MM.1S (cell line): ENCODE data around the gene PITPNM2.

ENCODE experiments used
- DNase-seq: peaks from one replicate; pipeline ENCODE4 v3.0.0-alpha.2; 2015
- H2AFZ ChIP-seq: fragments of 300-600 bp; sonication (generic); 2 replicates; pipeline ENCODE4 v1.6.0; 2016; ENCODE audit warnings: antibody characterized with exemption, low read length
- H3F3A ChIP-seq: fragments of 300-600 bp; sonication (generic); 2 replicates; pipeline ENCODE4 v1.6.1; 2016; ENCODE audit warnings: mild to moderate bottlenecking, antibody characterized with exemption, low read length, moderate library complexity, mixed read lengths; ENCODE audit not compliant: insufficient read depth
- H3K27ac ChIP-seq: fragments of 300-600 bp; sonication (generic); 2 replicates; pipeline ENCODE4 v1.5.1; 2016; ENCODE audit warnings: mild to moderate bottlenecking, low read length
- H3K27me3 ChIP-seq: fragments of 300-600 bp; sonication (generic); replicated peaks from 2 replicates; pipeline ENCODE4 v1.6.0; 2016; ENCODE audit warnings: low read length; ENCODE audit not compliant: insufficient read depth
- H3K36me3 ChIP-seq: fragments of 300-600 bp; sonication (generic); replicated peaks from 2 replicates; pipeline ENCODE4 v1.6.1; 2016; ENCODE audit warnings: mild to moderate bottlenecking, low read length, mixed read lengths; ENCODE audit not compliant: insufficient read depth
- H3K4me1 ChIP-seq: fragments of 300-600 bp; sonication (generic); 2 replicates; pipeline ENCODE4 v1.6.1; 2016; ENCODE audit warnings: low read length, mixed read lengths
- H3K4me2 ChIP-seq: fragments of 300-600 bp; sonication (generic); 2 replicates; pipeline ENCODE4 v1.6.0; 2016; ENCODE audit warnings: low read depth, low read length
- H3K4me3 ChIP-seq: fragments of 300-600 bp; sonication (generic); 2 replicates; pipeline ENCODE4 v1.5.1; 2016; ENCODE audit warnings: low read length, mixed read lengths
- H3K79me2 ChIP-seq: fragments of 300-600 bp; sonication (generic); 2 replicates; pipeline ENCODE4 v1.6.1; 2016; ENCODE audit warnings: mixed run types, low read length, mixed read lengths
- H3K9ac ChIP-seq: fragments of 300-600 bp; sonication (generic); 2 replicates; pipeline ENCODE4 v1.6.1; 2016; ENCODE audit warnings: low read length, mixed read lengths
- H3K9me2 ChIP-seq: fragments of 300-600 bp; sonication (generic); replicated peaks from 2 replicates; pipeline ENCODE4 v1.6.1; 2016; ENCODE audit warnings: mild to moderate bottlenecking, low read length, mixed read lengths; ENCODE audit not compliant: insufficient read depth
- H3K9me3 ChIP-seq: fragments of 300-600 bp; sonication (generic); replicated peaks from 2 replicates; pipeline ENCODE4 v1.6.1; 2016; ENCODE audit warnings: mild to moderate bottlenecking, low read length, mixed read lengths; ENCODE audit not compliant: insufficient read depth
- H4K20me1 ChIP-seq: fragments of 300-600 bp; sonication (generic); 2 replicates; pipeline ENCODE4 v1.6.1; 2016; ENCODE audit warnings: mild to moderate bottlenecking, low read length, moderate library complexity, mixed read lengths; ENCODE audit not compliant: insufficient read depth
- CTCF ChIP-seq: fragments of 300-600 bp; sonication (generic); IDR thresholded peaks from 2 replicates; pipeline ENCODE4 v1.5.1; 2016; ENCODE audit warnings: antibody characterized with exemption, low read length, mixed read lengths
- EZH2 ChIP-seq: fragments of 300-600 bp; sonication (generic); optimal IDR thresholded peaks from 2 replicates; pipeline ENCODE3; 2017; ENCODE audit warnings: low read depth, mild to moderate bottlenecking, antibody characterized with exemption, low read length, mixed read lengths
- EZH2phosphoT487 ChIP-seq: fragments of 300-600 bp; sonication (generic); IDR thresholded peaks from 2 replicates; pipeline ENCODE4 v1.6.1; 2018; ENCODE audit warnings: antibody characterized with exemption, low read length

The PITPNM2 gene

GRCh38 chr12:123132951-123133619 lies 17.8 kb downstream of the PITPNM2 start:
- no peak overlapping the region for H3K9ac ChIP-seq
- no peaks in the 10 kb centered on the region for H3K36me3 ChIP-seq
- H2AFZ ChIP-seq, result no peak overlapping the region
- peaks cover 8% of the 10 kb centered on the region for H3K4me1 ChIP-seq
- no peaks in the 10 kb centered on the region for H3K9me3 ChIP-seq
- H3K79me2 ChIP-seq, result no peaks in the 10 kb centered on the region
- H3K27ac ChIP-seq, result no peak overlapping the region; the same call in 1 of the 2 replicates
- DNase-seq, result no peak
- H3K9me2 ChIP-seq, result no peaks in the 10 kb centered on the region
- H3K27me3 ChIP-seq, result no peaks in the 10 kb centered on the region
- H3K4me2 ChIP-seq, result no peak overlapping the region; the same call in 1 of the 2 replicates
- no peak for TF ChIP-seq EZH2
- TF ChIP-seq CTCF, result no peak
- TF ChIP-seq EZH2phosphoT487, result no peak
- H3K4me3 ChIP-seq, result no peak overlapping the region
- no peaks in the 10 kb centered on the region for H4K20me1 ChIP-seq
- 0 out of 2 replicates have a peak, but pooled peaks cover 6% of the 10 kb centered on the region for H3F3A ChIP-seq

- Histone ChIP-seq H3K27me3 (no peaks in the 10 kb centered on the region), H3K4me3 (peak overlapping the region; percentile 14; the same call in 1 of the 2 replicates), H3F3A (0 out of 2 replicates have a peak, but pooled peaks cover 6% of the 10 kb centered on the region), H3K9ac (peak overlapping the region; percentile 56), H4K20me1 (no peaks in the 10 kb centered on the region), H3K9me2 (no peaks in the 10 kb centered on the region), H2AFZ (peak overlapping the region; percentile 74), H3K36me3 (no peaks in the 10 kb centered on the region), H3K9me3 (no peaks in the 10 kb centered on the region), H3K27ac (peak overlapping the region; percentile 80), H3K4me1 (peaks cover 8% of the 10 kb centered on the region), H3K79me2 (no peaks in the 10 kb centered on the region), H3K4me2 (peak overlapping the region; percentile 43; the same call in 1 of the 2 replicates)
- DNase-seq, result peak; percentile 56
- no peak for TF ChIP-seq CTCF
- no peak for TF ChIP-seq EZH2
- no peak for TF ChIP-seq EZH2phosphoT487
These were observed 18.9 kb downstream of the PITPNM2 start for GRCh38 chr12:123131879-123132402.

GRCh38 chr12:123131291-123131832 lies 19.5 kb downstream of the PITPNM2 start:
- DNase-seq, result no peak

More at GRCh38 chr12:123131291-123131832, 19.5 kb downstream of the PITPNM2 start:
- Histone ChIP-seq H3F3A (0 out of 2 replicates have a peak, but pooled peaks cover 6% of the 10 kb centered on the region), H3K36me3 (no peaks in the 10 kb centered on the region), H2AFZ (peak overlapping the region; percentile 74), H3K4me3 (no peak overlapping the region), H3K79me2 (no peaks in the 10 kb centered on the region), H3K9me2 (no peaks in the 10 kb centered on the region), H3K9ac (peak overlapping the region; percentile 56), H3K27me3 (no peaks in the 10 kb centered on the region), H4K20me1 (no peaks in the 10 kb centered on the region), H3K9me3 (no peaks in the 10 kb centered on the region), H3K4me2 (peak overlapping the region; percentile 43; the same call in 1 of the 2 replicates), H3K27ac (peak overlapping the region; percentile 80; the same call in 1 of the 2 replicates), H3K4me1 (peaks cover 8% of the 10 kb centered on the region)
- TF ChIP-seq CTCF (no peak), EZH2phosphoT487 (no peak), EZH2 (no peak)
